HG03196 (cell line): ENCODE data around the gene KDM4C.

Experiments
- ATAC-seq: cut with Tn5 transposase; IDR thresholded peaks from one replicate; pipeline ENCODE4 v1.9.1; 2021; ENCODE audit not compliant: unreplicated experiment

The KDM4C gene

GRCh38 chr9:7192266-7192665 lies 434.5 kb downstream of the KDM4C start:
- no peak for ATAC-seq

GRCh38 chr9:7195526-7195925 lies 437.8 kb downstream of the KDM4C start:
- no peak for ATAC-seq

- no peak for ATAC-seq
Observed at GRCh38 chr9:7196467-7196866, 438.7 kb downstream of the KDM4C start.

- ATAC-seq: no peak
Observed at GRCh38 chr9:7201196-7201595, 443.4 kb downstream of the KDM4C start.

- ATAC-seq: no peak
Observed at GRCh38 chr9:7205806-7206205, 448.0 kb downstream of the KDM4C start.

GRCh38 chr9:7206221-7206758 lies 448.5 kb downstream of the KDM4C start:
- no peak for ATAC-seq

- ATAC-seq: no peak
Observed at GRCh38 chr9:7209016-7209715, 451.4 kb downstream of the KDM4C start.

GRCh38 chr9:7209990-7210389 lies 452.2 kb downstream of the KDM4C start:
- ATAC-seq: no peak

GRCh38 chr9:7210854-7211637 lies 453.3 kb downstream of the KDM4C start:
- no peak for ATAC-seq

- ATAC-seq: no peak
Observed at GRCh38 chr9:7211657-7212056, 453.9 kb downstream of the KDM4C start.

- ATAC-seq: no peak
Observed at GRCh38 chr9:7212101-7212500, 454.3 kb downstream of the KDM4C start.

- no peak for ATAC-seq
Observed at GRCh38 chr9:7216004-7216841, 458.4 kb downstream of the KDM4C start.

GRCh38 chr9:7223981-7224380 lies 466.2 kb downstream of the KDM4C start:
- ATAC-seq: no peak
